Measurements from ENCODE around the gene ACVR1B.

The ACVR1B gene

DNA sequence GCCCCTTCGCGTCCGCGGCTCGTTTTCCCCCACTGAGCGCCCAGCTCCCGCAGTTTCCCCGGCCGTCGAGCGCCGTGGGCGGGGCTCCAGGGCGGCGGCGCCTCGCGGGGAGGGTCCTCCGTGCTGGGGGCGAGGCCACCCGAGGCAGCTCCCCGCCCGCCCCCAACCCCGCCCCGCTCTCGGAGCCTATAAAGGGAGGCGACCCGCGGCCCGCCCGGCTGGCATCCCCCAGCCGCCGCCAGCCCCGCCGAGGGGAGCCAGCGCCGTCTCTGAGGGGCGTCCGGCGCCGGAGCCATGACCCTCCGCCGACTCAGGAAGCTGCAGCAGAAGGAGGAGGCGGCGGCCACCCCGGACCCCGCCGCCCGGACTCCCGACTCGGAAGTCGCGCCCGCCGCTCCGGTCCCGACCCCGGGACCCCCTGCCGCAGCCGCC is 55.2 kb downstream of the ACVR1B start, which contains the start of gene TAMALIN:
TSS of gene TAMALIN (plus strand) at position 221 of the 432 bp plus-strand sequence. CDS start at position 295, 74 bp downstream.
- no peak for DNase-seq

DNA sequence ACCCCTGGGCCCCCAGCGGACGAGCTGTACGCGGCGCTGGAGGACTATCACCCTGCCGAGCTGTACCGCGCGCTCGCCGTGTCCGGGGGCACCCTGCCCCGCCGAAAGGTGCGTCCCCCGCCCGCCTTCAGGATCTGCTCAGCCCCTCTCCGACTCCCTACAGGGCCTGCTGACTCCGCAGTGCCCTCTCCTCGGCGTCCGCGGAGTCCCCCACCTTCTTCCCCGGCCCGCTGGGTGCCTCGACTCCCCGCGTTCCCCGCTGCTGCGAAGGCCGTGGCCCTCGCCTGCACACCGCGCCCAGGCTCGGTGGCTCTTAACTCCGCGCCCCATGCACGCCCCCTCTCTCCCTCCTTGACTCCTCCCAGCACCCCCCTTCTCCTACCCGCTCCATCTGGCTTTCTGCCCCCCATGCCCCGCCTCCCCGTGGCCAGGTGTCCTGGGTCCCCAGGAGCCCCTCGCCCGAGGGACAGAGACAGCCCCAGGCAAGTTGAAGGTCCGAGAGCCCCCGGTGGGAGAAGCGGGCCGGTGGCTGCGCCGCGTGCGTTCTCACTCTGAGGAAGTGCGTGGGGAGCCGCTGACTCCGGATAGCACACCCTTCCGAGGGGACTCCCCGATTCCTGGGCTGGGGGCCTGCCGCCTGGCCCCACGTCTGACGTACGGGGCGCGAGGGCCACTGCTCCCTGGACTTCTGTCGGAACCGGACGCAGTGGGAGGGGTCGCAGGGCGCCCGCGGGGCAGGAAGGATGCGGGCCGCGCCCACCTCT is 55.8 kb downstream of the ACVR1B start:
- no peak for DNase-seq

DNA sequence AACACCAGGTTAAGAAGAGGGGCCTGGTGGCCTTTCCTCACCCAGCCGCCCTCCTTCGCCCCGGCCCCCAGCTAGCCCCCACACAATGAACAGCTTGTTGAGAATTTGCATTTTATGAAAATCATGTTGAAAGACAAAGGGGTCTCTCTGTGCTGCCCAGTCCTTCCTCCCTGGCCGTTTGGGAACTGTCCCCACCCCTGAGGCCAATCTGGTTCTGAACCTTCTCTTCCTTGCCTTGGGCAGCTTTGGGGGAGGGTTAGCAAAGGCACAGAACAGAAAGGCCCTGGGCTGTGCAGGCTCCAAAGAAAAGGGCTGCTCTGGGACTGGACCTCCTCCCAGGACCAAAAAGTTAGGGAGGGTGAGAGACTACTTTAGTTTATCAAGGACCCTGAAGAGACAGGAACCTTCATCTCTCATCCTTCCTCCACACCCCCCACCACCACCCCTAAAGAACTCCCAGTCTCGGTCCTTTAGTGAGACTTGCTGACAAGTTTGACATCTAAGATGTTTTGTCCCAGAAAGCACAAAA is 56.5 kb downstream of the ACVR1B start:
- DNase-seq = no peak

DNA sequence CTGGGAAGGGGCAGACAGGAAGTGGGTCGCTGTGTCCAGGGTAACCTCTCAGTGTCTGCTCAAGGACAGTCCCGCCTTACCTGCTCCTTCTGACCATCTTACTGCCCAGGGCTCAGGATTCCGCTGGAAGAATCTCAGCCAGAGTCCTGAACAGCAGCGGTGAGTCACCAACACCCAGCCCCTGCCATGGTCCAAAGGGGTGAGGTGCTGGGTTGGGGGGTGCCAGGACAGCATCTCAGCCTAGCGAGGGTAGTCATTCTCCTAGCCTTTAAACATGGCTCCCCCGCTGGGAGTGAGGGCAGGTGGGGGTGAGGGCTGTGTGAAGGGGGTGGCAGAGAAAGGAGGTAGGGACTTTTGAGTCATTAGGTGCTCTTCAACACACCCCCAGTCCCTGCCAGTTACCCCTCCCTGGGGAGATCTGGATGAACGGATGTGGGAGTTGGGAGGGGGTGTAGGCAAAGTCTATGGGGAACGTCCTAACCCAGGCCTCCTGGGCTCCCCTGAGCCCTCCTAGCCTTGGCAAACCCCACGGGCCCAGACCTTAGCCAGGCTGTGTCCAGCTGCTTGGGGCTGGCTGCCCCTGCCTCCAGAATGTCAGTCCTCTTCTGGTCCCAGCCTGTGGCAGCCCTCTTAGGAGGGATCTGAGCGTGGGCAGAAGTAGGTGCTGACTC is 57.7 kb downstream of the ACVR1B start:
- no peak for DNase-seq

DNA sequence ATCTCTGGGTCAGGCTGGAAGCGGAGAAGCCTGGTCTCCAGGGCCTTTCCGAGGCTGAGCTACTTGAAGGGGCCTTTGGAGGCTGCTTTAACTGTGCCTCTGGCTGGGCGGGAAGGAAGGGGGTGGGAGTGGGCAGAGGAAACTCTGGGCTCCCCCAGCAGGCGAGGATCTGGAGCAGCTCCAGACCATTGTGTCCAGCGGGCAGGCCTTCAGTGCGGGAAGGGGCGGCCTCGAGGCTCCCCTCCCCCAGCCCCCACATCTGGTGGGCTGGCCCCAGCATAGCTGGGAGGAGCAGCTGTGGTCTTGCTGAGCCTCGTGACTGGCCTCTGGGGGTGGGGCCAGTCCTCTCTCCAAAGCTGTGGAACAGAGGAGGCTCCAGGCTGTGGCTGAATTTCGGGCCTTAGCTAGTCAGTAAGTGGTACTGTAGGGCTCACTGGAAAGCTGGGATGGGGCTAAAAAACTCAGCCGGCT is 58.7 kb downstream of the ACVR1B start:
- no peak for DNase-seq

DNA sequence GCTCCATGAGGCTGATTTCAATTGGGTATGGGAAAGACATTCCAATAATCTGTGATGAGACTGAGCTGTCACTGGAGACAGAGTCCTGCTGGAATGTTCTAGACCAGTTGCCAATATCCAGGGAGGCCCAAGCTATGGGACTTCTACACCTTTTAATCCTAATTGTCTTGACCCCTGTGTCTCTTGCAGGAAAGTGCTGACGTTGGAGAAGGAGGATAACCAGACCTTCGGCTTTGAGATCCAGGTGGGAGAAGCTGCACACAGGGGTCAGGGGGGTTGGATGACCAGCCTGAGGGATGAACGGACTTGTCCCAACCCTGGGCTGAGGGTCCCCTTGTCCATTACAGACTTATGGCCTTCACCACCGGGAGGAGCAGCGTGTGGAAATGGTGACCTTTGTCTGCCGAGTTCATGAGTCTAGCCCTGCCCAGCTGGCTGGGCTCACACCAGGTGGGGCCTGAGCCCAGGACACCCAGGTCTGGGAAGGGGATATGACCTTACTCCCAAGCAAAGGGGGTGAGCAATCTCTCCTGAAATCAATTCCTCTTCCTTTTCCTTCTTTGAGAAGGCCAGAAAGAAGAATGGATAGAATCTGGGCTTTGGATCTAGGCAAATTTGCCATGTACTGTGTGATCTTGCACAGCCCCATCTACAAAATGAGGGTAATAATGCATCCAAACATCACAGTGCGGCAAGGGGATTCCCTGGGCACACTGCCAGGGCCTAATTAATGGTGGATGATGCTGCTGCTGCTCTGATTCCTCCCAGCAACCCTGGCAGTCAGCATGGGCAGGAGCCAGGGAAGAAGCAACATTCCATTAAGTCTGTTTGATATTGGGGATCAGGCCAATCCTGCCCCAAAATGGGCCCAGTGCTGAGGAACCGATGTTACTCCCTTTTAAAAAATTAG is 59.4 kb downstream of the ACVR1B start:
- no peak for DNase-seq

DNA sequence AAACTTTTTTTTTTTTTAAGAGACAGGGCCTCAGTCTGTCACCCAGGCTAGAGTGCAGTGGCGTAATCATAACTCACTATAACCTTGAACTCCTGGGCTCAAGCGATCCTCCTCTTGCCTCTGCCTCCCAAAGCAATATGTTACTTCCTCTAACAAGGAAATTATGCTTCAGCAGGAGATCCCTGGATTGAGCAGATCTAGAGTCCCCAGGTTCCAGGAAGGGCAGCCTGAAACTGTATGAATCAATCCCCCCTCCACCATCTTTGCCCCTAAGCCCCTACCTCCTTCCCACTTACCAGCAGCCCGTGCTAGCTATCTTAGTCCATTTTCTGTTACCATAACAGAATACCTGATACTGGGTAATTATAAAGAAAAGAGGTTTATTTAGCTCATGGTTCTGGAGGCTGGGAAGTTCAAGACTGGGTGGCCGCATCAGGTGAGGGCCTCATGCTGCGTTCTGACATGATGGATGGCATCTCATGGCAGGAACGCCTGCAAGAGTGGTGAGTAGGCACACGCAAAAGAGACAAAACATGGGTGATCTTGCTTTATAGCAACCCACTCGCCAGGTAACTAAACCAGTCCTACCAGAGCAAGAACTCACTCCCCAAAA is 60.2 kb downstream of the ACVR1B start:
- no peak for DNase-seq

DNA sequence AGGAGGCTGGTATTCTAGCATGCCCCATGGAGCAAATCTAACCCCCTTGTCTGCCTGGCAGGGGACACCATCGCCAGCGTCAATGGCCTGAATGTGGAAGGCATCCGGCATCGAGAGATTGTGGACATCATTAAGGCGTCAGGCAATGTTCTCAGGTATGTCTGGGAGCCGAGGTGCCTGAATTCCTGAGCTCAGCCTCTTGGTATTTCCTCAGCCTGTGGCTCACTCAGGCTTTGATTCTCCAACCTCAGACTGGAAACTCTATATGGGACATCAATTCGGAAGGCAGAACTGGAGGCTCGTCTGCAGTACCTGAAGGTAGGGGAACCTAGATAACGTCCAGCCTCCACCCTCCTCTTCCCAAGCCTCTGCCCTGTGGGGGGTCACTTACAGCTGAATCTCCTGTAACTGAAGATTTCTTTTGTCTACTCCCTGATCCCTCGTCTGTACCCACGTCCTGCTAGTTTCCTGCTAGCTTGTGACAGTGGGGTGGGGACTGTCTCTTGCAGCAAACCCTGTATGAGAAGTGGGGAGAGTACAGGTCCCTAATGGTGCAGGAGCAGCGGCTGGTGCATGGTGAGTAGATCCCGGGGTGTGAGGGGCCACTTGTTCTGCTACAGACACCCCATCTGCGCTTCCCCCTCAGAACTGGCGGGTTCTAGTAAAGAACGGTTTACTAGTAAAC is 62.3 kb downstream of the ACVR1B start:
- DNase-seq = no peak

DNA sequence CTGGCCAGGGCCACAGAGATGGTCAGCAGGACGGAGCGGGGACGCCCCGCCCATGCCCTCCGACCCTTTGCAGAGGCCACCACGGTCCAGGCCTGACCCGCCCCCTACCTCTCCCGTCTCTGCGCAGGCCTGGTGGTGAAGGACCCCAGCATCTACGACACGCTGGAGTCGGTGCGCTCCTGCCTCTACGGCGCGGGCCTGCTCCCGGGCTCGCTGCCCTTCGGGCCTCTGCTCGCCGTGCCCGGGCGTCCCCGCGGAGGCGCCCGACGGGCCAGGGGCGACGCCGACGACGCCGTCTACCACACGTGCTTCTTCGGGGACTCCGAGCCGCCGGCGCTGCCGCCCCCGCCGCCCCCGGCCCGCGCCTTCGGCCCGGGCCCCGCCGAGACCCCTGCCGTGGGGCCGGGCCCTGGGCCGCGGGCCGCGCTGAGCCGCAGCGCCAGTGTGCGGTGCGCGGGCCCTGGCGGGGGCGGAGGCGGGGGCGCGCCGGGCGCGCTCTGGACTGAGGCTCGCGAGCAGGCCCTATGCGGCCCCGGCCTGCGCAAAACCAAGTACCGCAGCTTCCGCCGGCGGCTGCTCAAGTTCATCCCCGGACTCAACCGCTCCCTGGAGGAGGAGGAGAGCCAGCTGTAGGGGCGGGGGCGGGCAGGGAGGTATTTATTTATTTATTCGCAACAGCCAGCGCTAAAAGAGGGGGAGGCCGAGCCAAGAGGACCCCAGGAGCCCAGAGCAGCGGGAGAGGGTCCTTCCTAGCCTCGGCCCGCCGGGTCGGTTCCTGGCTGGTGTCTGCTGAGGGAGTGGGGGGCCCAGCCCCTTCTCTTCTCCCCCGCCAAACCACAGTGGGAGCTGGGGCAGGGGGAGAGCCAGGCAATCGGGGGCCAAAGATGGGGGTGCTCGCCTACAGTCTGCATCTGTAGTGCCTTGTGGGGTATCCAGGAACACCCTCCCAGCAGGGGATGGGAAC is 63.4 kb downstream of the ACVR1B start:
- DNase-seq = no peak

DNA sequence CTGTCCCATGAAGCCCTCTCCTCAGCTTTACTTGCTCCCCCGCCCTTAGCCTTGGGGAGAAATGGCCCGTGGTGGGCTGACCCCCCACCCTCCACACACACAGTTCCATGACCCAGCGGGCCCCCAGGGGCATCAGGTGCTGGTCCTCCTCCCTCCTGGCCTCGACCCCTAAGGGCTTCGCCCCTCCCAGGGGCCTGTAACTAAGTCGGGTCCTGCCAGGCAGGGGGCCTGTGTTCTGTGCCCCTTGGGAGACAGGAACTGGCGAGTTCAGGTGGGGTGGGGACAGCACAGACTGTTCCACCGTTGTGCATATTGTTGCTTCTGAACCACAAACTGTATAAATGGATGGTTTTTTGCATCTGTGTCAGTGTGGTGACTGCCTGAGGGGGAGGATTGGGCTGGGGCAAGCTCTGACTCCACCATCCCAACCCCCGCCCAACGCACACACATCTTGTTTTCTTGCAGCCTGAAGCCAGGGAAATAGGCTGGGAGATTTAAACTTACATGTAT is 64.1 kb downstream of the ACVR1B start:
- no peak for DNase-seq

DNA sequence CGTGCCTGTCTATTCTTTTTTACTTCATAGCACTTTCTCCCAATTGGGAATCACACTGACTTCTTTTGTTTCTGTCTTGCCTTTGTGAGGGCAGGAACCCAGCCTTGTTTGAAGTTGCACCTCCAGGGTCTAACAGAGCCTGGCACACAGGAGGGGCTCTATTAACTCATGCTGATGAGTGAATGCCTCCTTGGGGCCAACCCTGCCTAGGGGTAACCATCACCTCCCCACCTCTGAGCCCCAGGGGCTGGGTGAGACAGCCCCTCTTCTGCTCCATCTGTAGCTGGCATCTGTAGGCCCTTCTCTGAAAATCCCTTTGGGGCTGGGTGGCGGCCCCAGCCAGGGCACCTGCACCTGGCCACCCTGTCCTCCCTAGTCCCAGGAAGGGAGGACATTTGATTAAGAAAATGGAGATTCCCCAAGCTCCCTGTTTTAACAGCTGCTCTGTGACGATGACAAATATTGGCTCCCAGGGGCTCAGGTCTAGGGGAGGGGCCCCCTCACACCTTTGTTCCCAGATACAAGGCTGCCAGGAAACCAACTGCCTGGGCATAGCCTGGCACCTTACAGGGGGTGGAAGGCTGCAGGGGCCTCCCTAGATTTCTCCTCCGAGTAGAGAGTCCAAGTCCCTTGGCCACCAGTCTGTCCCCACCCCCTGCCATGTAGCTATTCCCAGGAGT is 67.1 kb downstream of the ACVR1B start:
- no peak for DNase-seq

DNA sequence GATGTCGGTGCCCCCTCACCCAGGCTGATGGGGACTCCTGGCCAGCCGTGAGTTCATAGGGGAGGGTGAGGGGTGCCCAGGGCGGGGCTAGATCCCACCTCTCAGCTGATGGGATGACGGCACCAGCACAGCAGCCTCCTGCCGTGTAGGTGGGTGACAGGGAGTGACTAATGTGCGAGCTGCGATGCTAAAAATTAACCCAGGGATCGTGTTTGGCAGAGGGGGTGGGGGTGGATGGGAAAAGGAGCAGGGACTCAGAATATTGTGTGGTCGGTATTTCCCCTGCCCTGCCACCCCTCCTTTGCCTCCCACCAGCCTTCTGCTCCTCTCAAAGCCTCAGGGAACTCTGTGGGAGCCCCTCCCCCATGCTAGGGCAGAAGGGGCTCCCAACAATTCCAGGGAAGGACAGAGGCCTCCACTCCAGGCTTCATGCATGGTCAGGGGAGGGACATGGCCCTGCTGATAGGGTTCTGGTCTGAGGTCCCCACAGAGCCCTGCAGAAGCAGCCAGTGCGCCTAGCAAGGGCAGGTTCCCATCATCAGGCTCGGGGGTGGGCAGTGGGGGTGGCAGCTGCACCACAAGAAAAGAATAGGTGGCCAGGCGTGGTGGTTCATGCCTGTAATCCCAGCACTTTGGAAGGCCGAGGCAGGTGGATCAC is 67.7 kb downstream of the ACVR1B start:
- no peak for DNase-seq

DNA sequence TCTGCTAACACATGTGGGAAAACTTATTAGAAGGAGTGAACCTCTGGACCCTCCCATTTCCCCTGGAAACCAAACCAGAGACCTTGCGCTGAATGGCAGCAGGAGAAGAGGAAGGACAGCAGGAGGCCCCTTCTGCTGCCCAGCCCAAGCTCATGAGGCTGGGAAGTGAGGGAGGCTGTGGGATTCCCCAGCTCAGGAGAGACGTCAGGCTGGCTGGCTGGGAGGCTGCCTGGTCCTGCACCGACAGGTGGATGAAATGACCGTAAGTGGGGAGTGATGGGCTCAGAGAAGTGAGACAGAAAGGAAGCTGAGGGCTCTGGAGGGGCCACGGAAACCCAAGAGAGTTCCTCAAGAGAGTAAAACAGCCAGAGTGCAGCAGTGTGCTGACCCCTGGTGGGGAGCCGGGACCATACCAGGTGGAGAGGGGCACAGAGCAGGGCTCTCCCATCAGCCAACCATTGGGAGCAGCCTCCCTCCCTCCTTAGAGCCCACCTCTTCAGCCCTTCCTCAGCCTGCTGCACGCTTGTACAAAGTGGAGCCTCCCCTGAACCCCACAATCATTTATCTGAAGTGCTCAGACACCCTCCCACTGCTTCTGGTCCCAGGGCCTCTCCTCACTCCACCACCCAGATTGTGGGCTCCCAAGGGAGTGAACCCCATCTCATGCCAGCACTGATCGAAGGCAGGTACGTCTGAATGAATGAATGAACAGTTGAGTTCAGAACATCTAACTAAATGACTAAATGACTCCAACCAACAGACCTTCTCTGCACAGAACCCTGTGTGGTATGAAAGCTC is 69.2 kb downstream of the ACVR1B start:
- DNase-seq = no peak

DNA sequence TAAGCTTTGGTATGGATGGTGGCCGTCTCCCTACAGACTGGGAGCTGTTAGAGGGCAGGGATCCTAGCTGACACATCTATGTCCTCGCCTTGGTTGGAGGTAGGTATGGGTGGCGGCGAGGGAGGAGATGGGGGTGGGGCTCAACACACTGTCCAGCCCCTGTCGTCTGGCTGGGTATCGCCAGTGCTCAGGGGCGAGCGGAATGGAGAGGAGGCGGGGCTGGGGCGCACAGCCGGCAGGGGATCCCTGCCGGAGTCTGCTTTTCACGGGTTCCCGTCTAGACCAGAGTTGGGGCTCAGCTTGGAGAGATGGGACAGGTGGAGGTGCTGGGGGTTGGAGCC is 71.3 kb downstream of the ACVR1B start:
- no peak for DNase-seq

DNA sequence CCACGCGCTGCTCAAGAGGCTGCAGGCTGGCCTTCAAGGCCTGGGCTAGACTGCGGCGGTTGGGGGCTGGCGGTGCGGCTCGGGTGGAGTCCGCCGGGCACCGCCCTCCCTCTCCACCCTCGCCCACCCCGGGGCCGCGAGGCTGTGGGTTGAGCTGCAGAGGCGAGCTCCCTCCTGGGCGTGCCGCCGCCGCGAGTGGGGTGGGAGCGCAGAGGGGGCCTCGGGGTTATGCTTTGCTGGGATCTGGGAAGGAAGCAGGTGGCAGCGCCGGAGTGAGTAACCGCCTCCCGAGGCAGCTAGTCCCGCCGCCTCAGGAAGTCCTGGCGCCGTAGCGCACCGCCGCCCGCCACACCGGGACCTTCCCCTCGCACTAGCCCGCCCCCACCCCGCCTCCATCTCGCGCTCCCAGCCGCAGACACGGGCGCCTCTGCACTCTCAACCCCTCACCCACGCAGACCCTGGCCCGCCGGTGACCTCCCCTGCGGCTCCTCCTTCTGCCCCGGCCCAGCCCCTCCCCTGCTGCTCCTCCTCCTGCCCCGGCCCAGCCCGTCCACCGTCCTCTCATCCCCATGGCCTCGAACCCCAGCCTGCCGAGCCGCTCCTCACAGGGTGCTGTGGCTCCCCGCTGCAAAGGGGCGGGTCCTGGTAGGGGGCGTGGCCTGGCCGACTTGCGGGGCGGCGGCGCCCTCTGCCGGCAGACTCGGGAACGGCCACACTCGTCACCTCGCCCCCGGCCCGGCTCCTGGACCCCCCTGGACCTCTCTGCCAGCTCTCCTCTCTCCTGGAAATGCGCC is 71.9 kb downstream of the ACVR1B start:
- peak; percentile 36 for DNase-seq

DNA sequence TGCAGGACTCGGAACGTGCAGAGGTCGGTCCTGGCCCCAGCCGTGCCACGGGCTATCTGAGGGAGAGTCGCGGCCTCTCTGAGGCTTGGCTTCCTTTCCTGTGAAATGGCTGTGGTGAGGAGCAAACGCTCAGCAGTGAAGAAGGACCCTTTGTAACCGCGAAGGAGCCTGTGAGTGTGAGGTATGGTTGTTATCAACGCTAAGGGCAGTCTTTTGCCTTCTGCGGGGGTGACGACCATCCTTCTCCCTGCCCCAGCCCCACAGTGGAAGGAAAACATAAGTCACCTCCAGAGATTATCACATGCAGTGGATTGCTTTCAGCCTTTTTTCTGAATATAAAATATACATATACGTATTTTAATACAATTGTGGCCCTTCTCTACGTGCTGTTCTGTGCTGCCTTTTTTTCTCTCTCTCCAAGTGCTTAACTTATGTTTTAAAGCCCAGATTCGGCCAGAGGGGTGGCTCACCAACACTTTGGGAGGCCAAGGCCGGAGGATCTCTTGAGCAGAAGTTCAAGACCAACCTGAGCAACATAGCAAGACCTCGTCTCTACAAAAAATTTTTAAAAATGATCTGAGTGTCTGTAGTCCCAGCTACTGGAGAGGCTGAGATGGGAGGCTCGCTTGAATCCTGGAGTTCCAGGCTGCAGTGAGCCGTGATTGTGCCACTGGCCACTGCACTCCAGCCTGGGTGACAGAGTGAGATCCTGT is 72.6 kb downstream of the ACVR1B start:
- DNase-seq = no peak

DNA sequence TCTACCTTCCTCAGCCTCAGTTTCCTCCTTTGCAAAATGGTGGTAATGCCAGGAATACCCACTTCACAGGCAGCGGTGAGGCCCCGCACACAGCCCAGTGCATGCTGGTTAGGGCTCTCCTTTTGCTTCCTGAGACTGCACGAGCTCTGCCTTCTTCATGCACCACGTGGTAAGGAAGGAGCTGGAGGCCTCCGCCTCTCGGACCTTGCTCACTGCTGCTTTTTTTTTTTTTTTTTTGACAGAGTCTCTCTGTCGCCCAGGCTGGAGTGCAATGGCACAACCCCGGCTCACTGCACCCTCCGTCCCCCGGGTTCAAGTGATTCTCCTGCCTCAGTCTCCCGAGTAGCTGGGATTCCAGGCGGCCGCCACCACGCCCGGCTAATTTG is 73.3 kb downstream of the ACVR1B start:
- DNase-seq = no peak

All from NCI-H2029 treated with DMSO at 0.1 percent for 48 hours (cell line).